HG03520 (cell line): ENCODE results near the gene MYO1D.

Experiments
- ATAC-seq: cut with Tn5 transposase; IDR thresholded peaks from one replicate; pipeline ENCODE4 v1.9.1; 2021; ENCODE audit warnings: mild to moderate bottlenecking, moderate library complexity; ENCODE audit not compliant: unreplicated experiment

Gene MYO1D

GRCh38 chr17:32631341-32632096, 245.4 kb downstream of the MYO1D start:
- ATAC-seq = no peak

GRCh38 chr17:32629563-32630190, 247.2 kb downstream of the MYO1D start:
- no peak for ATAC-seq

GRCh38 chr17:32628271-32629044, 248.5 kb downstream of the MYO1D start:
- no peak for ATAC-seq

GRCh38 chr17:32627239-32627996, 249.5 kb downstream of the MYO1D start:
- ATAC-seq = no peak

GRCh38 chr17:32626379-32626791, 250.5 kb downstream of the MYO1D start:
- ATAC-seq = no peak

- no peak for ATAC-seq
Observed at GRCh38 chr17:32625971-32626370, 251.0 kb downstream of the MYO1D start.

GRCh38 chr17:32623196-32623595, 253.7 kb downstream of the MYO1D start:
- no peak for ATAC-seq

- no peak for ATAC-seq
Observed at GRCh38 chr17:32622540-32622939, 254.4 kb downstream of the MYO1D start.

- ATAC-seq = no peak
Observed at GRCh38 chr17:32621612-32622312, 255.2 kb downstream of the MYO1D start.

GRCh38 chr17:32615326-32615725, 261.6 kb downstream of the MYO1D start:
- ATAC-seq = no peak

GRCh38 chr17:32610943-32611342, 266.0 kb downstream of the MYO1D start:
- no peak for ATAC-seq

GRCh38 chr17:32609884-32610650, 266.9 kb downstream of the MYO1D start:
- no peak for ATAC-seq

GRCh38 chr17:32609085-32609484, 267.8 kb downstream of the MYO1D start:
- no peak for ATAC-seq

- ATAC-seq = no peak
Observed at GRCh38 chr17:32608267-32608666, 268.7 kb downstream of the MYO1D start.

- ATAC-seq = no peak
Observed at GRCh38 chr17:32604966-32605365, 272.0 kb downstream of the MYO1D start.

- no peak for ATAC-seq
Observed at GRCh38 chr17:32602396-32602795, 274.5 kb downstream of the MYO1D start.

- no peak for ATAC-seq
Observed at GRCh38 chr17:32601866-32602265, 275.1 kb downstream of the MYO1D start.

- ATAC-seq = no peak
Observed at GRCh38 chr17:32596628-32597027, 280.3 kb downstream of the MYO1D start.

GRCh38 chr17:32596206-32596605, 280.7 kb downstream of the MYO1D start:
- no peak for ATAC-seq

GRCh38 chr17:32593003-32593402, 283.9 kb downstream of the MYO1D start:
- no peak for ATAC-seq
